OCI-LY3 (cell line): Measurements from ENCODE around the gene TMEM208.
A peak's percentile ranks its signal among the peaks of the same experiment; 100 is the strongest.

Source experiments
- H2AFZ ChIP-seq: fragments of 200-600, 300-600 bp; shearing (Covaris generic); 2 replicates; pipeline ENCODE4 v1.6.0; 2014; ENCODE audit warnings: antibody characterized with exemption, low read depth, low read length
- H3K27ac ChIP-seq: fragments of 200-600, 300-600 bp; sonication (generic); 2 replicates; pipeline ENCODE4 v1.5.1; 2014; ENCODE audit warnings: mild to moderate bottlenecking, low read length, moderate library complexity, mixed read lengths
- H3K27me3 ChIP-seq: fragments of 200-600, 300-600 bp; sonication (generic); 2 replicates; pipeline ENCODE4 v1.6.1; 2014; ENCODE audit warnings: low read depth, low read length, mixed read lengths
- H3K36me3 ChIP-seq: fragments of 200-600, 300-600 bp; sonication (generic); replicated peaks from 2 replicates; pipeline ENCODE3; 2014; ENCODE audit warnings: low read depth, low read length, mixed read lengths
- H3K4me1 ChIP-seq: fragments of 300-600, 200-600 bp; sonication (generic); 2 replicates; pipeline ENCODE4 v1.6.1; 2014; ENCODE audit warnings: low read length, mixed read lengths
- H3K4me2 ChIP-seq: fragments of 200-600, 300-600 bp; sonication (generic); 2 replicates; pipeline ENCODE4 v1.6.1; 2014; ENCODE audit warnings: low read length, mixed read lengths
- H3K4me3 ChIP-seq: fragments of 300-600, 200-600 bp; sonication (generic); 2 replicates; pipeline ENCODE4 v1.5.1; 2014; ENCODE audit warnings: antibody characterized with exemption, mild to moderate bottlenecking, low read length, moderate library complexity
- H3K79me2 ChIP-seq: fragments of 300-600, 200-600 bp; shearing (Covaris generic); 2 replicates; pipeline ENCODE4 v1.6.1; 2014; ENCODE audit warnings: mild to moderate bottlenecking, low read length, mixed read lengths
- H3K9ac ChIP-seq: fragments of 300-600, 200-600 bp; shearing (Covaris generic); 2 replicates; pipeline ENCODE4 v1.6.0; 2014; ENCODE audit warnings: mild to moderate bottlenecking, low read length, moderate library complexity
- H3K9me3 ChIP-seq: fragments of 200-600, 300-600 bp; shearing (Covaris generic); 2 replicates; pipeline ENCODE4 v1.6.1; 2014; ENCODE audit warnings: low read length, mixed read lengths; ENCODE audit not compliant: insufficient read depth
- H4K20me1 ChIP-seq: fragments of 200-600, 300-600 bp; sonication (generic); 2 replicates; pipeline ENCODE4 v1.6.1; 2016; ENCODE audit warnings: low read length, mixed read lengths; ENCODE audit not compliant: insufficient read depth
- EZH2phosphoT487 ChIP-seq: fragments of 200-600 bp; shearing (Covaris generic); IDR thresholded peaks from 2 replicates; pipeline ENCODE4 v1.6.1; 2018; ENCODE audit warnings: antibody characterized with exemption, mixed run types, low read depth
- TF ChIP-seq, protein P1 (sequence below): fragments of 200-600, 300-600 bp; sonication (generic); IDR thresholded peaks from 2 replicates; pipeline ENCODE4 v1.5.1; 2014; ENCODE audit warnings: antibody characterized with exemption, low read length, low read depth

Gene TMEM208

DNA sequence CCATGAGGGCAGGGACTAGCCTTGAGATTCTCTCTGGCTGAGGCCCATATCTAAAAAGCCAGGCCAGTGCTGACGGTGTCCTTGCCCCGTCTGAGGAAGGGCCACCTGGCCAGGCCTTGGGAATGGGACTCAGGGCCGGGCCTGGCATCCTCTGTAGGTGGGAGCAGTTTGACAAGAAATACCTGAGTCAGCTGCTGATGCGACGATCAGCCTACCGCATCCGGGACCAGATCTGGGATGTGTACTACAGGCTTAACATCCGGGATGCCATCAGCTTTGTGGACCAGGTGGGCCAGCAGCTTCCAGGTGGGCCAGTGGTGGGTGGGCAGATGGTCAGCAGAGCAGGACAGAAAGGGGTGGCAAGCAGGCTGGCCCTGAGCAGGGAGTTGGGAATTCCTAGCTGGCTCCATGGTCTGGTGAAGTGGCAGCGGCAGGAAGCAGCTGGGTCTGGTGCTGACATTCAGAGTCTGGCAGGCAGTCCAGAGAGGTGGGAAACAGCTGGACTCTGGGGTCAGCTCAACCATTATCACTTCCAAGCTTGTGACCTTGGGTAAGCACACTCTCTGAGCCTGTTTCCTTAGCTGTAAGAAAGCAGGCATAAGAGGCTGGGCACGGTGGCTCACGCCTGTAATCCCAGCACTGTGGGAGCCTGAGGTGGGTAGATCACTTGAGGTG is 31.4 kb downstream of the TMEM208 start:
- Histone ChIP-seq H3K9ac (no peak overlapping the region), H3K36me3 (peaks cover 12% of the 10 kb centered on the region), H4K20me1 (no peaks in the 10 kb centered on the region), H2AFZ (no peak overlapping the region), H3K4me3 (no peak overlapping the region), H3K27me3 (no peaks in the 10 kb centered on the region), H3K4me1 (no peaks in the 10 kb centered on the region), H3K27ac (no peak overlapping the region), H3K79me2 (no peaks in the 10 kb centered on the region), H3K4me2 (no peak overlapping the region), H3K9me3 (no peaks in the 10 kb centered on the region)
- no peak for TF ChIP-seq EZH2phosphoT487
- TF ChIP-seq, protein P1, sequence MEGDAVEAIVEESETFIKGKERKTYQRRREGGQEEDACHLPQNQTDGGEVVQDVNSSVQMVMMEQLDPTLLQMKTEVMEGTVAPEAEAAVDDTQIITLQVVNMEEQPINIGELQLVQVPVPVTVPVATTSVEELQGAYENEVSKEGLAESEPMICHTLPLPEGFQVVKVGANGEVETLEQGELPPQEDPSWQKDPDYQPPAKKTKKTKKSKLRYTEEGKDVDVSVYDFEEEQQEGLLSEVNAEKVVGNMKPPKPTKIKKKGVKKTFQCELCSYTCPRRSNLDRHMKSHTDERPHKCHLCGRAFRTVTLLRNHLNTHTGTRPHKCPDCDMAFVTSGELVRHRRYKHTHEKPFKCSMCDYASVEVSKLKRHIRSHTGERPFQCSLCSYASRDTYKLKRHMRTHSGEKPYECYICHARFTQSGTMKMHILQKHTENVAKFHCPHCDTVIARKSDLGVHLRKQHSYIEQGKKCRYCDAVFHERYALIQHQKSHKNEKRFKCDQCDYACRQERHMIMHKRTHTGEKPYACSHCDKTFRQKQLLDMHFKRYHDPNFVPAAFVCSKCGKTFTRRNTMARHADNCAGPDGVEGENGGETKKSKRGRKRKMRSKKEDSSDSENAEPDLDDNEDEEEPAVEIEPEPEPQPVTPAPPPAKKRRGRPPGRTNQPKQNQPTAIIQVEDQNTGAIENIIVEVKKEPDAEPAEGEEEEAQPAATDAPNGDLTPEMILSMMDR = no peak

DNA sequence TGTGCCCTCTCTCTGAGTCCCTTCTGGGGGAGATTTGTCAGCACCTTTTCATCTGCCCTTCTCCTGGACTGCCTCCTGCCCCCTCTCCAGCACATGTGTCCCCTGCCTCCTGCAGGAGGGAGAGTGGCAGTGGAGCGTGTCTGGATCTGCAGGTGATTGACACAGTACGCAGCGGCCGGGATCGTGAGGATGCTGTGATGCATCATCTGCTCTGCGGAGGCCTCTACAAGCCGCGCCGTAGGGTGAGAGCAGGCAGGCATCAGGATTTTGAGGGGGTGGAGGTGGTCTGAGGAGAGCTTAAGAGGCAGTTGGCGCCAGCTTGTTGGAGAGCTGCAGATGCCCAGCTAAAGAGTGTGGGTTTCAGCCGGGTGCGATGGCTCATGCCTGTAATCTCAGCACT is 32.8 kb downstream of the TMEM208 start:
- H3K9me3 ChIP-seq = no peaks in the 10 kb centered on the region
- H3K79me2 ChIP-seq = no peaks in the 10 kb centered on the region
- no peak overlapping the region for H3K4me3 ChIP-seq
- no peaks in the 10 kb centered on the region for H4K20me1 ChIP-seq
- no peaks in the 10 kb centered on the region for H3K4me1 ChIP-seq
- no peak overlapping the region for H3K9ac ChIP-seq
- H2AFZ ChIP-seq = no peak overlapping the region
- peaks cover 12% of the 10 kb centered on the region for H3K36me3 ChIP-seq
- no peak for TF ChIP-seq EZH2phosphoT487
- TF ChIP-seq, protein P1 = no peak
- no peak overlapping the region for H3K27ac ChIP-seq
- H3K4me2 ChIP-seq = no peak overlapping the region
- H3K27me3 ChIP-seq = no peaks in the 10 kb centered on the region

- no peak overlapping the region for H3K27ac ChIP-seq
These were observed 33.6 kb downstream of the TMEM208 start for GRCh38 chr16:67260426-67261063.

DNA sequence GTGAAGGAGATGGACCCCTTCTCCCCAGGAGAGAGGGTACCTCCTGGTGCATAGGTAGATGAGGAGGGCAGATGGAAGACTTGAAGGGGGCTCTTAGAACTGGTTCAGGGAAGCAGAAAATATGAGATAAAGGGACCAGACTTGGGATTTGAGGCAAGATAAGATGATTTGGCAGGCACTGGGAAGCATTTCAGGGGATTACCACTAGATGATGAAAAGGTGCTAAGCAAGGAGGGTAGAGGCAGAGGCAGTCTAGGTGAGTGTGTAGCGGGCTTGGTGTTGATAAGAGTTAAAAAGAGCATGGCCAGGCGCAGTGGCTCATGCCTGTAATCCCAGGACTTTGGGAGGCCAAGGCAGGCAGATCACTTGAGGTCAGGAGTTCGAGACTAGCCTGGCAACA is 36.3 kb downstream of the TMEM208 start:
- Histone ChIP-seq H3K27ac (no peak overlapping the region), H3K79me2 (no peaks in the 10 kb centered on the region), H3K27me3 (no peaks in the 10 kb centered on the region), H3K4me3 (no peak overlapping the region), H3K9ac (no peak overlapping the region), H3K36me3 (peaks cover 3% of the 10 kb centered on the region), H2AFZ (no peak overlapping the region), H3K9me3 (no peaks in the 10 kb centered on the region), H3K4me1 (no peaks in the 10 kb centered on the region), H3K4me2 (no peak overlapping the region), H4K20me1 (no peaks in the 10 kb centered on the region)
- no peak for TF ChIP-seq EZH2phosphoT487
- TF ChIP-seq, protein P1 = no peak

More at GRCh38 chr16:67260426-67261063, 33.6 kb downstream of the TMEM208 start:
- Histone ChIP-seq H3K27me3 (no peaks in the 10 kb centered on the region), H3K79me2 (no peaks in the 10 kb centered on the region), H3K4me3 (no peak overlapping the region), H4K20me1 (no peaks in the 10 kb centered on the region), H3K36me3 (peaks cover 12% of the 10 kb centered on the region), H3K9me3 (no peaks in the 10 kb centered on the region), H3K9ac (no peak overlapping the region), H2AFZ (no peak overlapping the region), H3K4me2 (no peak overlapping the region), H3K4me1 (no peaks in the 10 kb centered on the region)
- TF ChIP-seq, protein P1 = peak; percentile 65
- no peak for TF ChIP-seq EZH2phosphoT487
